NCI-H82 treated with DMSO at 0.1 percent for 48 hours (cell line): ENCODE results near the gene RFX6.

Source experiments
- DNase-seq: peaks from one replicate; lab custom pipeline; 2025; ENCODE audit not compliant: unreplicated experiment; lab: John Stamatoyannopoulos, UW

RFX6 gene

DNA sequence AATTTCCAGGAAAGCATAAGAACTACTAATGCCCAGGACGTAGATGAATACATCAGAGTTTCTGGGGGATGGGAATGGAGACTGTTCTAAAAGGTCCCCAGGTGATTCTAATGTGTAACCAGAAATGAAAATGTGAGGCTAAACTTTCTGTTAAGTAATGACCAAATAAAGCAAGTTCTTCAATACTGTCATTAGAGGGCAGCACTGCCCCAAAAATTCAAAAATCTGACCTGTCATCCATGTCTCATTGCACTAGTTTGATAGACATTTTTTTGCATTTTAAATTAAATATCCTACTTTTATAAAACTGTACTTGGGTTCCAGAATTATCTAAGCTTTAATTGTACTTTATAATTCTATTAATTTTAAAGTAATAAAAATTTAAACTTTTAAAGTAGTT lies 94.9 kb downstream of the RFX6 start:
- no peak for DNase-seq

DNA sequence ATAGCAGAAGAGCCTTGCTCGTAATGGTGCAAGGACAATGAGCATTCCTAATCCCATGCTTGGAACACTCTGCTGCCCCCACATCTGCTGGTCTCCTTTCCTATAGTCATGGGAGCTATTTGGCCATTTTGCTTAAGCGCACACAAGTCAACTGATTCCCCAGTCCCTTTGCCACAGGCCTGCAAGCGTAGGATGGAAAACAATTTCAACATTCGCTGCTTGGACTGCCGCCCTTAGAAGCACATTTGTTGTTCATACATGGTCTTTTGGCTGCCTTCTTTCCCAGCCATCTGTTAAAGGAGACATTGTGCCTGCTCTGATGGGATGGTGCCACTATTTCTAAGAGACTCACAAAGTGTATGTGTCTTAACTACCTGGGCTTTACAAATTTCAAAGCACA lies 96.9 kb downstream of the RFX6 start:
- DNase-seq = no peak

DNA sequence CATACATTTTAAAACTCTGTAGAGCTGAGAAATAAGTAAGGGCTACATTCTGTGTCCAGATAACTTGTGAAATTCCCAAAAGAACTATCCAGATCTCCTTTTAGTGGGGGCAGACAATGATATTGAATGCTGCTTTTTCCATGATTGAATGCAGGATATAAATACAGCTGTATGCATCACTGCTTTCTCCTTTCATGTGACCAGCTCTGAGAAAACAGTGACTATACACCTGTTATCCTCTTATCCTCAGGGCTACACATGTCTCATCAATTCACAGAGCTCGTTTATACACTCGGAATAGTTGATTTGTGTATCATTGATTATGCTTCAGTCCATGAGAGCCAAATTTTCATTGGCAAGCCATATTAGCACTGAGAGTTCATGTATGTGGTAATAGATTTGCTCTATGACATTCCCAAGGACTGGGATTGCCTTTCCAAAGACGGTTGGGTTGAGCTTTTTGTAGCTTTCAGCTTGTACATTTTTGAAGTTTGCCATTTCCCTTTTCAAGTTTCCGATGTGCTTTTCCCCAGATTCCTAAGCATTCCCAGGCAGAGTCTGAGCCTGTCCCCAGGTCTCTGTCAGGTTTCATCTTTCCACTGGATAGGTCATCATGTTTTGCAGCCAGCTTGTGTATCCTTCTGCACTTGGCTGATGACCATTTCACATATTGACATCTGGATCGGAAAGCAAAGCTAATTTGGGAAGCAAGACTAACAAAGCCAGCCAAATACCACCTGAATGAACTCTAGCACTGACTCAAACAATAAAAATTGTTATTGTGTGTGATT lies 97.7 kb downstream of the RFX6 start:
- no peak for DNase-seq

DNA sequence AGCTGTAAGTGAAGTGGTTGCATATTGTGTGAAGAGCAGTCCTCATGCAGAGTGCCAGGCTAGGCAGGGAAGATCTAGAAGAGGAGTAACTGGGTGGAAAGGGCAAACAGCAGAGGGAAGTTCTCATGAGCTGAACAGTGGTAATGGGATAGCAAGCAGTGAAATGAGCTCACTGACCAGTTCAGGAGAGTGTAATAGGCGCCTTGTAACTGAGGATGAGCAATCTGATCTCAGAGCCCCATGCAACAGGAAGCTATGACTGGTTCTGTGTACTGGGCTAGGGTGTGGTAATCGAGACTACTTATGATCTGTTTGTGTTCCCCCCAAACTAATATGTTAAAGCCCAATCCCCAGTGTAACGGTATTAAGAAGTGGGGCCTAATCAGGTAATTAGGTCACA lies 98.6 kb downstream of the RFX6 start:
- no peak for DNase-seq

DNA sequence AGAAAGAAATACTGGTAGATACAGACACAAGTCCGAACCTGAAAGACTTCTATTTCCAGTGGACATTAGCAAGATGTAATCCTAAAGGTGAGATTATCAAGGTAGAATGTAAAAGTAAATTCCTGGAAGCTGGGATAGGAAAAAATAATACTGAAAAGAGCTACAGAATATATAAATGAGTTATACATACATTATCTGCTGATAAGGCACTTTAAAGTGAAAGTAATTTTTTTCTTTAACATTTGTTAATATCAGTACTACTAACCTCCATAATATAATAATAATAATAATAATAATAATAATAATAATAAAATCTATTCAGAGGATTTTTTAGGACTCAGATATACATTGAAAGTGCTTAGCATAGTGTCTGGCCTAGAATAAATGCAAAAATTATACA lies 102.5 kb downstream of the RFX6 start:
- DNase-seq = no peak
